PC-9 (cell line): ENCODE measurements around the gene UBE4A. TPM values are rescaled to one million over a fixed set of nuclear protein-coding genes. Genes with fewer than 3 reads are reported as not detected.

Experiments used
- BruUV-seq: library from RNA; stranded (reverse); fragments of 400-500 nt; replicated peaks from 2 replicates; lab custom pipeline; 2021; lab: Mats Ljungman, UMichigan
- CTCF ChIA-PET: fragments of 300-600 bp; sonication (Branson Sonifier 250); formaldehyde crosslinking; loops from one replicate; lab custom pipeline; 2022; ENCODE audit warnings: antibody characterized with exemption; lab: Charles Lee
- POLR2A ChIA-PET: fragments of 300-600 bp; sonication (Branson Sonifier 250); formaldehyde crosslinking; loops from one replicate; lab custom pipeline; 2022; ENCODE audit warnings: antibody characterized with exemption; ENCODE audit not compliant: unreplicated experiment; lab: Charles Lee
- DNase-seq, 2 experiments: peaks; one replicate each; pipeline versions ENCODE4 v3.0.0 to v3.0.0-alpha.2; 2015 to 2022; ENCODE audit warnings: mixed read lengths in 1 of 2
- H2AFZ ChIP-seq: fragments of 200-600 bp; sonication (generic); 2 replicates; pipeline ENCODE4 v1.8.1; 2017; ENCODE audit warnings: antibody characterized with exemption
- H3F3A ChIP-seq: fragments of 200-600 bp; sonication (generic); 2 replicates; pipeline ENCODE4 v1.8.1; 2017; ENCODE audit warnings: antibody characterized with exemption, mild to moderate bottlenecking, low read depth; ENCODE audit not compliant: insufficient read depth
- H3K27ac ChIP-seq: fragments of 200-600 bp; sonication (generic); 2 replicates; pipeline ENCODE4 v1.6.1; 2016; ENCODE audit warnings: mixed run types
- H3K27me3 ChIP-seq: fragments of 200-600 bp; sonication (generic); 2 replicates; pipeline ENCODE4 v1.6.1; 2016; ENCODE audit warnings: low read depth, mixed run types; ENCODE audit not compliant: insufficient read depth
- H3K36me3 ChIP-seq: fragments of 200-600 bp; sonication (generic); 2 replicates; pipeline ENCODE4 v1.6.1; 2016; ENCODE audit warnings: low read depth, mixed run types
- H3K4me1 ChIP-seq: fragments of 200-600 bp; sonication (generic); replicated peaks from 2 replicates; pipeline ENCODE4 v1.6.1; 2016; ENCODE audit warnings: mixed run types; ENCODE audit not compliant: insufficient read depth
- H3K4me2 ChIP-seq: fragments of 200-600 bp; sonication (generic); 2 replicates; pipeline ENCODE4 v1.6.1; 2017; ENCODE audit warnings: mixed run types
- H3K4me3 ChIP-seq: fragments of 200-600 bp; sonication (generic); 2 replicates; pipeline ENCODE4 v1.6.1; 2016; ENCODE audit warnings: mixed run types
- H3K79me2 ChIP-seq: fragments of 200-600 bp; sonication (generic); 2 replicates; pipeline ENCODE4 v1.6.1; 2017; ENCODE audit warnings: low read depth, mixed run types
- H3K9me2 ChIP-seq: fragments of 200-600 bp; sonication (generic); 2 replicates; pipeline ENCODE4 v1.8.1; 2017; ENCODE audit warnings: mild to moderate bottlenecking; ENCODE audit not compliant: insufficient read depth
- H3K9me3 ChIP-seq: fragments of 200-600 bp; sonication (generic); 2 replicates; pipeline ENCODE4 v1.8.1; 2016; ENCODE audit warnings: low read depth; ENCODE audit not compliant: insufficient read depth
- H4K20me1 ChIP-seq: fragments of 200-600 bp; sonication (generic); 2 replicates; pipeline ENCODE4 v1.8.1; 2017; ENCODE audit not compliant: insufficient read depth
- EZH2 ChIP-seq: fragments of 200-600 bp; sonication (generic); IDR thresholded peaks from 2 replicates; pipeline ENCODE4 v1.8.0; 2017; ENCODE audit warnings: antibody characterized with exemption, low read depth
- intact Hi-C: fragments of 100-400 bp; cut with micrococcal nuclease; formaldehyde crosslinking; loops from one replicate; pipeline ENCODE4 v1.10.0; 2022; ENCODE audit not compliant: unreplicated experiment
- total RNA-seq: library from RNA; stranded (reverse); gene quantifications from 2 replicates; pipeline ENCODE4 v1.2.3, GENCODE V29; 2021
- TF ChIP-seq, protein P1 (sequence below): fragments of 200-600 bp; sonication (generic); conservative IDR thresholded peaks from 2 replicates; pipeline ENCODE4 v1.6.1; 2017; ENCODE audit warnings: mixed run types, antibody characterized with exemption, mild to moderate bottlenecking, moderate library complexity

The UBE4A gene
- total RNA-seq, 1 experiment from 2014 or later = 30.9 TPM

DNA sequence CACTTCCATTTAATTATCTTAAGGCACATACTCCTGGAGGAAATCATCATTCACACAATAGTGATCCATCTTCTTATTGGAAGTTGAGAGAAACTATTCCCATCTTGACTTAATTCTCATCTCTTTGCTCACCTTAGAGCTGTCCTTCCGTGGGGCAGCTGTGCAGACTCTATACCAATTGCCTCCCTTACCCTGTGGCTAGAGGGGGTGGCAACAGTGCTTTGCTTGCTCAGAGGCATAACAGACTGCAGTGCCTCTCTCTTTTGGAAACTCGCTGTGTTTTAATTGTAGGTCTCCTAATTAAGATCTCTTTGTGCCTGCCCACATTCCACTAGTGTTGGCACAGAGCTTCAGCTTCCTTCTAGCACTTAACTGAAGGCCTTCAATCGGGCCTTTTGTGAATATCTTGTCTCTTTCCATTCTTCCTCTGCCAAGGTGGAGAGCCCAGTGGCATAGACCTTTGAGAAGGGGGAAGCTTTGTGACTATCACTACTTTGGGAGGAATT lies 82.4 kb downstream of the UBE4A start:
- CTCF ChIA-PET = interaction anchor here (0.6 kb wide), 1 partner anchor 11 kb away, joined by 3 read pairs; no protein-coding TSS in a partner anchor
- H3K4me3 ChIP-seq = no peak overlapping the region
- BruUV-seq = no TSS peak
- no peaks in the 10 kb centered on the region for H3K9me3 ChIP-seq
- H3K9me2 ChIP-seq = no peaks in the 10 kb centered on the region
- no peak for DNase-seq
- H4K20me1 ChIP-seq = peaks cover 86% of the 10 kb centered on the region
- intact Hi-C loops = no loop called here
- H2AFZ ChIP-seq = no peak overlapping the region
- H3K27ac ChIP-seq = no peak overlapping the region
- H3K79me2 ChIP-seq = peaks cover 100% of the 10 kb centered on the region
- H3K27me3 ChIP-seq = no peaks in the 10 kb centered on the region
- POLR2A ChIA-PET = no interaction called here
- no peaks in the 10 kb centered on the region for H3F3A ChIP-seq
- H3K36me3 ChIP-seq = peaks cover 32% of the 10 kb centered on the region
- peaks cover 40% of the 10 kb centered on the region for H3K4me1 ChIP-seq
- H3K4me2 ChIP-seq = 0 out of 2 replicates have a peak overlapping the region, but pooled peaks have one; percentile 3
- TF ChIP-seq EZH2 = no peak
- TF ChIP-seq, protein P1, sequence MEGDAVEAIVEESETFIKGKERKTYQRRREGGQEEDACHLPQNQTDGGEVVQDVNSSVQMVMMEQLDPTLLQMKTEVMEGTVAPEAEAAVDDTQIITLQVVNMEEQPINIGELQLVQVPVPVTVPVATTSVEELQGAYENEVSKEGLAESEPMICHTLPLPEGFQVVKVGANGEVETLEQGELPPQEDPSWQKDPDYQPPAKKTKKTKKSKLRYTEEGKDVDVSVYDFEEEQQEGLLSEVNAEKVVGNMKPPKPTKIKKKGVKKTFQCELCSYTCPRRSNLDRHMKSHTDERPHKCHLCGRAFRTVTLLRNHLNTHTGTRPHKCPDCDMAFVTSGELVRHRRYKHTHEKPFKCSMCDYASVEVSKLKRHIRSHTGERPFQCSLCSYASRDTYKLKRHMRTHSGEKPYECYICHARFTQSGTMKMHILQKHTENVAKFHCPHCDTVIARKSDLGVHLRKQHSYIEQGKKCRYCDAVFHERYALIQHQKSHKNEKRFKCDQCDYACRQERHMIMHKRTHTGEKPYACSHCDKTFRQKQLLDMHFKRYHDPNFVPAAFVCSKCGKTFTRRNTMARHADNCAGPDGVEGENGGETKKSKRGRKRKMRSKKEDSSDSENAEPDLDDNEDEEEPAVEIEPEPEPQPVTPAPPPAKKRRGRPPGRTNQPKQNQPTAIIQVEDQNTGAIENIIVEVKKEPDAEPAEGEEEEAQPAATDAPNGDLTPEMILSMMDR = no peak

DNA sequence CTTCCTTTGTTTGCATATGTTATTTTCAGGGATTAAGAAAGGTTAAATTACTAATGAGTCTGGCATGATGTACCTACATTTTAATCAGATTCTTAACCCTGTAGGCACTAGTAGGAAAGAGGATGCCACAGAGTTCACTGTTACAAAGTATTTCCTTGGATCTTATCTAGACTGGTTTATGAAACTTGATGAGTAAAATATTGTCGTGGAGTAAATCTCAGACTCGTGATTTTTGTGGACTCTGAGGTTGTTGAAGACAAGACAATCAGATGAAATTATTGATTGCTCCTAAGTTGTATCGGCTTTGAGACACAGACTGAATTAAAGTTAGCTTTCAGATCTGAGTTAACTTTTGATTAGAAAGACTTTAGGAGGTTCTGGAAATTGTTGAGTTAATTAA lies 82.9 kb downstream of the UBE4A start:
- Histone ChIP-seq H4K20me1 (peaks cover 89% of the 10 kb centered on the region), H3K36me3 (peaks cover 32% of the 10 kb centered on the region), H3K79me2 (peaks cover 100% of the 10 kb centered on the region), H3K9me3 (no peaks in the 10 kb centered on the region), H2AFZ (no peak overlapping the region), H3K9me2 (no peaks in the 10 kb centered on the region), H3K27me3 (no peaks in the 10 kb centered on the region), H3F3A (no peaks in the 10 kb centered on the region), H3K4me1 (peaks cover 40% of the 10 kb centered on the region), H3K4me3 (no peak overlapping the region), H3K4me2 (0 out of 2 replicates have a peak overlapping the region, but pooled peaks have one; percentile 3), H3K27ac (no peak overlapping the region)
- ChIA-PET CTCF (interaction anchor here (0.6 kb wide), 1 partner anchor 12 kb away, joined by 3 read pairs; no protein-coding TSS in a partner anchor), POLR2A (no interaction called here)
- no peak for DNase-seq
- no TSS peak for BruUV-seq
- intact Hi-C loops = no loop called here
- TF ChIP-seq, protein P1 = no peak
- TF ChIP-seq EZH2 = no peak

DNA sequence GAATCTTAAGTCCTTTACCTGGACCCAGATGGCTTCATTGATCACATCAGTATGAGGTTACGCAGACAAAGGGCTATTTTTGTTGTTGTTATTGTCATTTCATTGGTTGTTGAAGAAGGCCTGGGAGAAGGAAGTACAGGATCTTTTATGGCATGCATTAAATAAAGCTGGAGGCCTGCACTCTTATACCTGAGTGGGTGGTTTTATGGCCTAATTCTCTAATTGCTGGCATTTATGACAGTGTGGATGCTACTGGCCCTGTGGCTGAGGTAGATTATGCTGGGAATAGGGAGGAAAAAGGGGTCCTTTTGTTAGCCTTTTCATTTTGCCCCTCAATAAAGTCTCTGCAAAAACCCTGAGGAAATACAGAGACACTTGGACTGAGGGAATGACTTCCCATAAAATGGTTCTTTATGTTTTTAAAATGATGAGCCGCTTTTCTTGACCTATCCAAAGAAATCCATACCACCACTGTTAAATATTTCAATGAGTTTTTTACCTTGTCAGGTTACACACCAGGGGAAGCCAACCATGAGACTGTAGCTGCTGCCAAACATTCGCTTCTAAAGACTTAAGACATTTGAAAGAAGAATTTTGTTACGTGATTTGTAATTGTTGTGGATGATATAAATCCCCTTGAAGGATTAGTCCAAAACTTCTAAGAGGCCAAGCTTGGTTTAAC lies 83.6 kb downstream of the UBE4A start:
- H3K79me2 ChIP-seq = peaks cover 100% of the 10 kb centered on the region
- POLR2A ChIA-PET = no interaction called here
- peaks cover 86% of the 10 kb centered on the region for H4K20me1 ChIP-seq
- H3K4me2 ChIP-seq = no peak overlapping the region
- H3K9me3 ChIP-seq = no peaks in the 10 kb centered on the region
- peaks cover 33% of the 10 kb centered on the region for H3K36me3 ChIP-seq
- H3K4me1 ChIP-seq = peaks cover 33% of the 10 kb centered on the region
- TF ChIP-seq EZH2 = no peak
- TF ChIP-seq, protein P1 = no peak
- H3K9me2 ChIP-seq = no peaks in the 10 kb centered on the region
- CTCF ChIA-PET = no interaction called here
- no TSS peak for BruUV-seq
- H3K27me3 ChIP-seq = no peaks in the 10 kb centered on the region
- no peak overlapping the region for H3K4me3 ChIP-seq
- H2AFZ ChIP-seq = no peak overlapping the region
- intact Hi-C loops = no loop called here
- no peak for DNase-seq
- peaks cover 1% of the 10 kb centered on the region; the same call in 1 of the 2 replicates for H3F3A ChIP-seq
- H3K27ac ChIP-seq = no peak overlapping the region
